DMS53 (cell line): ENCODE measurements around the gene EEF1AKMT1.

Experiments used
- DNase-seq: peaks from one replicate; lab custom pipeline; 2025; lab: John Stamatoyannopoulos, UW

Gene EEF1AKMT1

GRCh38 chr13:20719783-20720182 is 54.0 kb downstream of the EEF1AKMT1 start:
- no peak for DNase-seq

- DNase-seq = peak; percentile 20
These were observed 54.7 kb downstream of the EEF1AKMT1 start for GRCh38 chr13:20718958-20719566.

DNA sequence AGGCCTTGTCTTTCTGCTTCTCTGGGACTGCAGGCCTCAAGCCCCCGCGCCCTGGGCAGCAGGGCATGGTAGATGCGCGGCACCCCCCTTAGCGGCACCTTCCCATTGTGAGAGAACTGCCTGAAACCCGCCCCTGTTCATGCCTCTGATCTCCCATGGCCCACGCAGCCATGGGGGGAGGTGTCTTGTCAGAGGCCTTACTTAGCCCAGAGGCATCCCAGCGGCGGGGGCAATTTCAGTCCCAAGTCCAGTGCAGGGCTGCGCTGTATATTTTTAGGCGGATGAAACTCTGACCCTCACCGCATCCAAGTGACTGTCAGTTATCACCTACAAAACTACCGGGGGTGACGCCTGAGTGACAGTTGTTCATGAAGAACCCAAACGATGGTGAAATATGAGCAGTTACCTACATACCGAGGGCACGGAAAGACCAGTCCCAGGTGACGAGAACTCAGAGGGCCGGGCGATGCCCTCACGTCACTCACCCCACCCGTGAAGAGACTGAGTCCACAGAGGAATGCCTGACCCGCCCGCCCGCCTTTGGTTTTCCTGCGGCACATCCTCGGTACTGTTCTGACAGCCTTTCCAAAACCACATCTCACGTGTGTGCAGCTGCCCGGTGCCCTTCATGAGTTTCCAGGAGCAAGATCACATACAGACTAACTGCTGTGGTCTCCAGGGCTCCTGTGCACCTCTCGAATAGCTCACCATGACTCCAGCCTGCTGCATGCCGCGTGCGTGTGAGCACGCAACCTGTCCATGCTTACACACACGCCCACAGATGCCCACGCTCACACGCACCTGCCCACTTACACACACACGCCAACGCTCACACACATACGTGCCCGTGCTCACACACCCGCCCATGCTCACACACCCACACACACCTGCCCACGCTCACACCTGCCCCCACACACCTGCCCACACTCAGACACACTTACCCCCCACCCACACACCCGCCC is 55.9 kb downstream of the EEF1AKMT1 start:
- peak; percentile 18 for DNase-seq

DNA sequence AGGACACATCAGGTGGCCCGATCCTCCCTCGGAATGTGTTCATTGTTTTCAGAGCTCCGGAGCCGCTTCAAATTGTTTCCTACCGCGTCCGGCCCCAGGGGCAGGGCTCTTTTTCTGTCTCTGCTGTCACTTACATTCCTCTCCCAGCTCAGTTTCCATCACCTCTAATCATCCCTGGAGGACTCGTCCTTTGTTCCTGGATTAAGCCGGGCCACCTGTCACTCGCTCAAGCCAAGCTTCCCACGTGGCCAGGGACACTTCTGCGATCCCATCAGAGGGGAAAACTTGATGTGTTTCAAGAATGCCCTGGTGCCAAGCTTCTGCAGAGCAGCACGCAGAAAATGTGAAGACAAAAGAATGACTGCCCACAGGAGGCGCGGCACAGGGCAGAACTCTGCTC is 56.8 kb downstream of the EEF1AKMT1 start:
- DNase-seq = peak; percentile 80

DNA sequence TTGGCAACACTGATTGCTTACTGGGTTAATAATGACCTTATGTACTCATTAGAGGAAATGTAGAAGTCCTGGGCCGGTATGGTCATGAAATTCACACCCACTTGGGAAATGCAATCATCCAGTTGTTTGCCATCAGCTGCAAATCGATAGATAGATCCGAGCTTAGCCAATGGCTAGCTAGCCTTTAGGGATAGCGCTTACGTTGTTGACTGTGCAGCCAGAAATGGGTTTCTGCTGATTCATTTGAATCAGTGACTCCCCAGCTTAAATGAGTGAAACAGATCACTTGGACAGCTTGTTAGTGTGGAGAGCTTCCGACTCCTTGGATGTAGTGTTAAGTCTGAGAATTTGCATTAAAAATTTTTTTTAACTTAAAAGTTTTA is 58.4 kb downstream of the EEF1AKMT1 start:
- no peak for DNase-seq

GRCh38 chr13:20714563-20715329 is 59.0 kb downstream of the EEF1AKMT1 start:
- no peak for DNase-seq

DNA sequence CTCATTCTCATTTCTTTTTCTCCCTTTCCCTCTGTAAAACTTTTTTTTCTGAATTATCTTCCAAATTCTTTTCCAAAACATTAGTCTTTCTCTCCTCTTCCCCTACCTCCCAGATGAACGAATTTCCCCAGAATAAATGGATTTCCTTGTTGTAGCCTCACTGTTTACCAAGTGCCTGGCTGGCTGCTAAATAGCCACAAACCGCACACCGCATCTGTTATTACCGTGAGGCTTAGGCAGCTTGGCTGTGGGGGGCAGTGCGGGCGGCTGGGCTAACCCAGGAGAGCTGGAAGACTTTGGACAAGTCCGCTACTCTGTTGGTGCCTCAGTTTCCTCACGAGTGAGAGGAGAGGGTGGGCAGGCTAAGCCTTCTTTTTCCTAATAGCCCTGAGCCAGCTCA is 59.6 kb downstream of the EEF1AKMT1 start:
- DNase-seq = no peak

- DNase-seq = no peak
These were observed 60.0 kb downstream of the EEF1AKMT1 start for GRCh38 chr13:20713751-20714150.

GRCh38 chr13:20713014-20713376 is 60.8 kb downstream of the EEF1AKMT1 start:
- peak; percentile 51 for DNase-seq

DNA sequence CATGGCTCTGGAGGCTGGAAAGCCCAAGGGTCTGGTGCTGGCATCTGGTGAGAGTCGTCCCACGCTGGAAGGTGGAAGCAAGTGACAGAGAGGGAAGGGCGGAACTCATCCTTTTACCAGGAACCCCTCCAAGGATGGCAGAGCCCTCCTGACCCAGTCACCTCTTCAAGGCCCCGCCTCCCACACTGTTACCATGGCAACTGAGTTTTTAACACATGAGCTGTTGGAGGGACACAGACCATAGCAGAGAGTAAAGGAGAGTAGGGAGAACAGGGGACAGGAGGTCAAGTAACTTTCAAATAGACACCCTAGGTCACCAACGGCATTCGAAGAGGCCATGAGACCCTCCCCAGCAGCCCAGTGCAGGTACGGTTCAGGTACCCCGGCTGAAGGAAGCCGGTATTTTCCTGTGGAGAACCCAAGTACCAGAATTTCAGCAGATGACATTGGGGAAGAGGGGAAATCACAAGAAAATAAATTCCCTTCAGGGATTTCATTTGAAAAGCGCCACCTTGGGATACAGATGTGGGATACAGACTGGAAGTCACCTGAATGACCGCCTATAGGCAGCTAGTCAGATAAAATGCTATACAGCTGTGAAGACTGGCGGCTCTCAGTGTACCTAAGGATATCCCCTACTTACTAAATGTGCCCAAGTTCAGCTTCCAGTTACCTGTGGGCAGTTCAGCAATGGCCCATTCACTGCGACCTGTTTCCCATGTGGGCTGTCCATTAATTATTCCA is 62.3 kb downstream of the EEF1AKMT1 start:
- DNase-seq = peak; percentile 56

DNA sequence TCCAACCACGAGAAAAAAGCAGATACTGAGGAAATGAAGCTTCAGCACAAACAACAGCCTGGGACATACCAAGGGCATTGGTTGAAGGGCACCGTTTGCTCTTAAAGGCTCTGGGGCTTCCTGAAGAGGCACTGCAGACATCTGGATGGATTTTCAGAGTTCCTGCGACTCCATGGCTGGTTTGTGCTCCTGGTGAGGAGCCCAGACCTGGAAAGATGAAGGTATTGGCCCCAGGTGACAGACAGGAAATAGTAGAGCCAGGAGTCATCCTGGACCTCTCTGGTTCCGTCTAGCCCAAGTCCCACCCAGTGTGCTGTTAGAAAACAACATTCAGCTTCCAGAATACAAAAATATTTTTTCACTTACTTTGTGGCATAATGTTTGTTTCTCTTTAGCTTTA is 64.0 kb downstream of the EEF1AKMT1 start:
- no peak for DNase-seq

- no peak for DNase-seq
These were observed 64.4 kb downstream of the EEF1AKMT1 start for GRCh38 chr13:20709369-20709768.

- no peak for DNase-seq
These were observed 65.5 kb downstream of the EEF1AKMT1 start for GRCh38 chr13:20708216-20708615.

DNA sequence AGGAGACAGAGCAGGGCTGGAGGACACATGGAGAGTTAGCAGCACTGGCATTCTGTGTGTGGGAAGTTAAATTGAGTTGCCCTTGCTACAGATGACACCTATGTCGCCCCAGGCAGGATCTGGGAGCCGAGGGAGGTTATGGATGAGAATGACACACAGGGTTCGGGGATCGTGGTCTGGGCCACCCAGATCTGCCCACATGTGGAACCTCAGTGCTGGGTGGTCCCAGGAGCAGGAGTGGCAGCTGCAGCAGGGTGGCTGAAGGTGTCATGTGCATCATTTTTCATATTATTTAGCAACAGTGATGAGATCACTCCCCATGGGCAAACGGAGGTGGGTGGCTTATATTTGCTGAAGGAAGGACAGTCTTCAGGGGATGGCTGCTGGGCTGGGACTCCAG is 67.1 kb downstream of the EEF1AKMT1 start:
- no peak for DNase-seq

GRCh38 chr13:20704459-20705069 is 69.2 kb downstream of the EEF1AKMT1 start:
- DNase-seq = no peak

DNA sequence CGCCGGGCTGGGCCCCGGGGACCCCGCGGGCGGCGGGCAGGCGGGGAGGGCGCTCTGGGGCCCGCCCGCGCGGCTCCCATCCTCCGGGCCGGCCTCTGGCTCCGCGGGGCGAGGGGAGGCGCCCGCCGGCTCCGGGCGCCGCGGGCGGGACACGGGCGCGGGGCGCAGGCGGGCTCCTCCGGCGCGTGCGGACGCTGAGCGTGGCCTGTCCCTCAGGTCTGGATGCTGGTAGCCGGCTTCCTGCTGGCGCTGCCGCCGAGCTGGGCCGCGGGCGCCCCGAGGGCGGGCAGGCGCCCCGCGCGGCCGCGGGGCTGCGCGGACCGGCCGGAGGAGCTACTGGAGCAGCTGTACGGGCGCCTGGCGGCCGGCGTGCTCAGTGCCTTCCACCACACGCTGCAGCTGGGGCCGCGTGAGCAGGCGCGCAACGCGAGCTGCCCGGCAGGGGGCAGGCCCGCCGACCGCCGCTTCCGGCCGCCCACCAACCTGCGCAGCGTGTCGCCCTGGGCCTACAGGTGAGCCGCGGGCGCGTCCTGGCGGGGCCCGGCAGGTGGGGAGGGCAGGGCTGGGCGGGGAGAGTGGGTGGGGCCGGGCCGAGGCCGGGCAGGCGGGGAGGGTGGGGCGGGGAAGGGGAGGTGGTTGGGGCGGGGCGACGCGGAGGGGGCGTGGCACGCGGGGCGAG is 69.8 kb downstream of the EEF1AKMT1 start:
- DNase-seq = peak; percentile 97

DNA sequence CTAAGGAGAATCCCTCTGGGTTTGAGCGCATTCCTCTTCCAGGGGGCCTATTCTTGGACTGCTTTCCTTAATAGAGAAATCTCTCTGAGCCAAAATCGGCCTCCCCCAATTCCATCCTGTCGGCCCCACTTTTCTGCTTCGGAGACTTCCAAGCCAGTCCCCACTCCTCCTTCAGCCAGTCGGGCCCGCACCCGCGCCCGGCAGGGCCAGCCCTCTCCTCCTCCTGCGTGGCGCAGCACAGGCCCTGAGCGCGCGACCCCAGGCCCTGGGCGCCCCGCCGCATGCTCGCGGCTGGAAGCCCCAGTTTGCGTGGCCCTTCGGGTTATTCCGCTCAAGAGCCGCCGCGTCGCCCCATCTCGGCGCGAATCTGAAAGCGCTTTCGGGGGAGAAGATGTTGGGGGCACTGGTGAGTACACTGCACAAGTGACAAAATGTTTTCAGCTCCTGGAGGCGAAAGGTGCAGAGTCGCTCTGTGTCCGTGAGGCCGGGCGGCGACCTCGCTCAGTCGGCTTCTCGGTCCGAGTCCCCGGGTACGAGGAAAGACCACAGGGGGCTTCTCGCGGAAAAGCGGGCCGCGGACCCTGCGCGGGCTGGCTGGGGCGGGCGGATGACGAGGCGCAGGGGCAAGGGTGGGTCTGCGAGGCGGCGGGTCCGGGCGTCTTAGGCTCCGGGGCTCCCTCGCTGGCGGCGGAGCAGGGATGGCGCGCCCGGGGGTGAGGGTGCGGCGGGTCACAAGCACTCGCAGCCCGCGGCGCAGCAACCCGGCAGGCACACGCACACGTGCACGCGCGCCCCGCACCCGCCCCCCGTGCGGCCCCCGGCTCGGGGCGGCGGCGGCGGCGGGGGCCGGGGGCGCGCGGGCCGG is 70.6 kb downstream of the EEF1AKMT1 start, which contains the start of gene IL17D:
Gene IL17D (plus strand): TSS at position 785 of the 865 bp plus-strand sequence. CDS start 303 bp downstream, outside the sequence.
- DNase-seq = peak; percentile 72

- peak; percentile 37 for DNase-seq
These were observed 71.2 kb downstream of the EEF1AKMT1 start for GRCh38 chr13:20702530-20702914.

DNA sequence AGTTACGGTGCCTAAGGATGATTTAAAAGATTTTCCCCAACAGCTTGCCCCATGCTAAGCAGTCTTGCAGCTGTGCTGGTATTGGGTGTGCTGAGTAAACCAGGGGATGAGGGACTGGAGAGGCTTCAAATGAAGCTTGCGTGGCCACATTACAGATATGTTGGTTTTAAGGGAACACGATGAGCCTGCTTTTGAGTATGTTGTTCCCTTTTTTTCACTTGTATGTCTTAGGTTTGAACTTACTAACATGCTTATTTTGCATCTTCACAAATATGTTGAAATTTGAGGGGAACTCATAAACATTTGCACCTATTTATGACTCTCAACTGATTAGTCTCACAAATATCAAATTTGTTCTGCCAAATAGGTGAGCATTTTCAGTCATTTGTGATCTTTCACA is 72.3 kb downstream of the EEF1AKMT1 start:
- DNase-seq = no peak

- DNase-seq = no peak
These were observed 73.5 kb downstream of the EEF1AKMT1 start for GRCh38 chr13:20700288-20700687.
